ENCODE measurements around the gene B3GALNT1.
"Not testable (repeated sequence)": the region's sequence is repeated elsewhere in the genome, so short reads cannot be mapped to it uniquely, and the experiment has no call there.

Gene B3GALNT1

GRCh38 chr3:161072751-161073150 is 32.4 kb downstream of the B3GALNT1 start:
- no peak for DNase-seq

DNA sequence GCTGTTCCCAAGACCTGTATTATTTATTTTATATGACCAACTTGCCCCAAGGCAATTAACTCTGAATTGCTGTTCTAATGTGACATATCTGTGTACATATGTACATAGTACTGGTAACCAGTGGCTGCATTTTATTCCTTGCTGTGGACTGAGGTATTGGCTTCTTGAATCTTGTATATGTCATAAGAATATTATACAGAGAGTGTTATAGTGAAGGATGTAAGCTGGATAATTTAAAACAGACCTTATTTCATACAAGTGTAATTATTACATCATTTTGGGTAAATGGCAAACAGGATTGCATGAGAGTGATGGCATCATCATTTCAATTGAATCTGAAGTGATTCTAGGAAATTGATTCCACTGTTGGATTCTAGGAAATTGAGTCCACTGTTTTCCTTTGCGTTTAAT is 32.9 kb downstream of the B3GALNT1 start:
- no peak for DNase-seq

- DNase-seq, result no peak
Measured at GRCh38 chr3:161070980-161071663, 34.0 kb downstream of the B3GALNT1 start.

GRCh38 chr3:161070252-161070930 is 34.8 kb downstream of the B3GALNT1 start:
- no peak for DNase-seq

DNA sequence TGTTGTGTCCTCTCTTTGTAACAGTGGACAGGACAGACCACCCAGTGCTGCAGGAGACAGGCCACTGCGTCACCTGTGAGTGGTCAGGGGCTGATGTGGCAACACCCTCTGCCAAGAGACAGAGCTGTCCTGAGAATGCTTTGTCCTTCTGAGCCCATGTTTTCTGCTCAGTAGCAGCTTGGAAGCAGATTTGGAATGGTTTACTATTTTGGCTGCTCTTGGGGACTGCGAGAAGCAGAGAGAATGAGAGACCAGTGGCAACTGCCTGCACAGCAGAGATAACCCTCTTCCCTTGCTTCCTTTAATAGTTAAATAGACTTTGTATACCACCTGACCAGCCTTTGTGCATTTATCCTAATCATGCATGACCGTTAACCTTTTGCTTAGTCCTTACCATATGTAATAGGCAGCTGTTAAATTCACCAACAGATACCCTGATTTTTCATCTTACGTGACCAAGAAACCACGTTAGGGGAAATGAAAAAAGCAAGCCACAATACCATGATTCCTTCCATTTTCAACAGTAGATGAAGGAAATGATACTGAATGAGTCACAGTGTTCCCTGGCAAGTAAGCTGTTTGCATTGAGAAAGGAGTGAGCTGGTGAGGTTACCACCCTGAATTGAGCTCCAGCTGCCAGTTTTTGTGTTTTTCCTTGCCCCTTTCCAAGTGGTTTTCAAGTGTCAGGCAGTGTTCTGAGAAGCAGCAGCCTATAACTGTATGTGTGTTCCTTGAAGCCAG is 35.5 kb downstream of the B3GALNT1 start:
- DNase-seq, result peak; percentile 16

DNA sequence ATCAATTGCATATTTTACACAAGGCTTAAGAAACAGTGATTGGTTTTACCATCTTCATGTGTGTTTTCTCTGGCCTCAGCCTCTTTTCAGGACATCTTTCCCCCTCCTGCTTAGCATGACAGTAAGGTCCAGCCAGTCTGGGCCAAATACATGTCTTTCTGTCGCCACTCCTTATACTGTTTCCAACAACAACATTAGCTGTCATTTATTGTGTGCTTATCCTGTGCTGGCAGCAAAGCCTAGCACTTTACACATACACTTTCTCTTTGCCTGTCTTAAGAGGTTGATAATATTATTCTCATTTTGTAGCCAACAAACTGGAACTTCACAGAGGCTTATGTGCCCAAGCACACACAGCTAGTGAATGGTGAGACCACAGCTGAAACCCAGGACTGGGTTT is 37.8 kb downstream of the B3GALNT1 start:
- DNase-seq, result no peak

DNA sequence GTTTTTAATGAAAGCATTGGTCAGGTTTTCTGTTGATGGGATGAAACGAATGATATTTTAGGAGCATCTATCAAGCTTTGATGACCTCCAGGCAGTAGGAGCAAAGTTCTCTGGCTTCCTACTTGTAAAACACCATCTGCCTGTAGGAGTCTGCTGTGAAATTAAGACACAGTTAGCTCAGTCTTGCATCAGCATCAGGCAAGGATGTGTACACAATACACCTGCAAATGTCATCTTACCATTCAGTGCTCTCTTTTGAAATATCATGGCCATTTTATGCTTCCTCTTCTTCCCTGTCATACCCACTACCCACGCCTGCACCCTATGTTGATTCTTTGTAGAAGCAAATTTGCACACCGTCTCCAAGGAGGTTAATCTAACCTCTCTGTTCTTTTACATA is 38.2 kb downstream of the B3GALNT1 start:
- no peak for DNase-seq

DNA sequence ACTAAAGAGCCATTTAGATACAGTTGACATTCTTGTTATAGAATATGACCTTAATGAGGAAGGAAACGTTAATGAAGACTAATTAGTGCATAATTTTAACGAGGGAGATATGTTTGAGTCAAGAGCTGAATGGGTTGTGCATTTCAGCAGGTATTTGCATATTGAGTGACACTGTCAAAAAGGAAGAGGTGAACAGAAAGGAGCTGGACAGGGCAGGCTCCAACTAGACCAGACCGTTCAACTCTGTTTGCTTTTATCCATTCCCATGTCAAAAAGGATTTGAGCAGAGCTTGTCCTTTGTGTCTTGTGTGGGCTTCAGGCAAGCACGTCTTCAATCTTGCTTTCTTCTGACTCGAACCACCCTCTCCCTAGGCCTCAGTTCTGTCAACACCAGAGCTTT is 40.7 kb downstream of the B3GALNT1 start:
- no peak for DNase-seq

GRCh38 chr3:161054860-161055604 is 50.1 kb downstream of the B3GALNT1 start:
- DNase-seq, result no peak

DNA sequence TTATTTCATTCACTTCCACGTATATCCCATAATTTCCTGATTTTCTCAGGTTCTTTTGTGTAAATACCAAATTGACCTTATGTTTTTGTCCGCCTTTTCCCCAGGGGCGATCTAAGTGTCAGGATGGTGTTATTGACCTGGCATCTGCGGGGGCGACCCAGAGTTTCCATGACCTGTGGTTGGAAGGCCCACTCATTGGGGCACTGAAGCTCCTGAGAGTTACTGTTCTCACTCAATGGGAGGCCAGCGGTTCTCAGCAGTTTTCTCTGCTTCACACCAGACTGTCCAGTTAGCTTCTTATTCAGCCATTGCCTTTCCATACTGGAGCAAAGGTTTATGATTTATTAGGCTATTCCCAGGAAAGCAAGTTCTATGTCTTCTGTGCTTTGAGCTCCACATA is 53.3 kb downstream of the B3GALNT1 start:
- no peak for DNase-seq

- DNase-seq, result no peak
Measured at GRCh38 chr3:161050935-161051334, 54.2 kb downstream of the B3GALNT1 start.

- no peak for DNase-seq
Measured at GRCh38 chr3:161049683-161050248, 55.4 kb downstream of the B3GALNT1 start.

DNA sequence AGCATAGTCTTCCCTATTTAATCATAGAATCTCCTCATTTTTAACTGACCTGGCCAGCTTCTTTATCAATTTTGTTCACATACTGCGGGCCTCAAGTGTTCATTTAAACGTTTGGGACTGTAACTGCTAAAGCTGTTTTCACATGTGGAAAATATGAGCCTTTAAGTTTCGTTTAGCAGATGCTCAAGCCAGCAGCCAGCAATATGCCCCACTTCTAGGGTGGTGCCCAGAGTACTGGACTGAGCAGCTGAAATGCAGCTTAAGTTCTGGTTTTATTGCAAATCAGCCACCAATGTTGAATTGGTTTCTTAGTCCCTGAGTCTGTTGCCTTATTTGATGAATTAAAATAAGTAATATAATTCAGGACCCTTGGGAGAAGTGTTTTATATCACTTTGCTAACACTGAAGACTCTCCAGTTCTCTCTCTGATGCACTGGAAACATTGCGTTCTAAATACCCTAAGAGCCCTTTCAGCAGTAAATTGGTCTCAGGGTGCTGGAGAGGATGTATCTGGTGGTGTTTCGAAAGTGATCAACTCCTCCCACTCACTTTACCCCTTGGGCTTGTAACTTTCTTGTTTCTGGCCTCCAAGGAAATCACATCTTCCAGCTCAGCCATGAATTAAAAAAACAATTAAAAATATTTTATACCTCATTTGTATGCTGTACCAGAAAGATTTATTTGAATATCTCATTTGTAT is 61.7 kb downstream of the B3GALNT1 start:
- no peak for DNase-seq

DNA sequence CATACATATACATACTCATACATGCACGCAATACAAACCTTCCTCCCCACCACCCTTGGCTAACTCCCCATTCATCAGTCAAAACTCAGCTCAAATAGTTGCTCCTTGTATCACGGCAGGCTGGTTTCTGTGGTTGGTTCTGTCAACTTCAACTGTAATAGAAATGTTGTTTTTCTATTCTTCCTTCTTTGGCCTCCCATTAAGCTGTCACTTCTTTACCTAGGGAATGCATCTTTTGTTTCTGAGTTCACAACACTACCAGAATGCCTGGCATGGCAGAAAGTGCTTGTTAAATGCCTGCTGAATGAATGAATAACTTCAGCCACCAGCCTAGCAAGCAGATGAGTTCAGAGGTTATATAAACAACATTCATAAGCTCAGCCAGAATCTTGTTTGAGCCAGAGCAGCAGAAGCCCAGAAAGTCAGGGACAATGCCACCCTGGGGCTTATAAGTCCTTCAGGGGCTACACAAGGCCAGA is 63.1 kb downstream of the B3GALNT1 start:
- no peak for DNase-seq

- no peak for DNase-seq
Measured at GRCh38 chr3:161038725-161039124, 66.4 kb downstream of the B3GALNT1 start.

GRCh38 chr3:161035711-161036110 is 69.4 kb downstream of the B3GALNT1 start:
- DNase-seq, result no peak

GRCh38 chr3:161034913-161035550 is 70.1 kb downstream of the B3GALNT1 start:
- DNase-seq, result not testable (repeated sequence)
